HepG2 (cell line): ENCODE results near the gene FGGY.

ENCODE experiments used
- CREM ChIP-seq, 2 experiments: sonication (generic) in 1 of 2; formaldehyde crosslinking in 1 of 2; IDR thresholded peaks; 2 replicates each; pipeline versions ENCODE4 v1.4.0 to v1.6.1; 2016 to 2020; ENCODE audit warnings: antibody characterized with exemption in 1 of 2, mild to moderate bottlenecking in 1 of 2, missing genetic modification reagents in 1 of 2
- EP300 ChIP-seq, 3 experiments: sonication (generic) in 1 of 3; formaldehyde crosslinking in 1 of 3; IDR thresholded peaks; 2 replicates each; pipeline versions ENCODE4 v1.5.1 to v1.6.1; 2011 to 2020; ENCODE audit warnings: low read depth in 2 of 3, low read length in 2 of 3, borderline replicate concordance in 1 of 3, improper control_type of control experiment in 1 of 3, mild to moderate bottlenecking in 1 of 3, missing genetic modification reagents in 1 of 3, moderate library complexity in 1 of 3
- HDAC2 ChIP-seq: sonication (generic); formaldehyde crosslinking; IDR thresholded peaks from 2 replicates; pipeline ENCODE4 v1.4.0; 2020; ENCODE audit warnings: missing genetic modification reagents
- POLR2AphosphoS5 ChIP-seq: IDR thresholded peaks from 2 replicates; pipeline ENCODE4 v1.6.1; 2012; ENCODE audit warnings: low read depth, low read length
- REST ChIP-seq, 2 experiments: IDR thresholded peaks; 2 replicates each; pipeline ENCODE4 v1.6.1; 2011 to 2012; ENCODE audit warnings: low read length in 2 of 2, borderline replicate concordance in 1 of 2, low read depth in 1 of 2, mild to moderate bottlenecking in 1 of 2, moderate library complexity in 1 of 2
- SMC3 ChIP-seq: IDR thresholded peaks from 2 replicates; pipeline ENCODE4 v1.6.1; 2011; ENCODE audit warnings: low read length, improper control_type of control experiment
- SPEN ChIP-seq: sonication (generic); formaldehyde crosslinking; IDR thresholded peaks from 2 replicates; pipeline ENCODE4 v1.5.1; 2020; ENCODE audit warnings: low read depth, mild to moderate bottlenecking, missing genetic modification reagents
- TOPORS ChIP-seq: sonication (generic); formaldehyde crosslinking; IDR thresholded peaks from 2 replicates; pipeline ENCODE4 v1.8.0; 2023; ENCODE audit warnings: mild to moderate bottlenecking, missing genetic modification reagents
- ZNF24 ChIP-seq: fragments of 450-650 bp; IDR thresholded peaks from 2 replicates; pipeline ENCODE4 v1.6.1; 2017; ENCODE audit warnings: antibody characterized with exemption, mild to moderate bottlenecking
- ZNF33A ChIP-seq: sonication (generic); formaldehyde crosslinking; IDR thresholded peaks from 2 replicates; pipeline ENCODE4 v1.5.1; 2020; ENCODE audit warnings: missing genetic modification reagents, mild to moderate bottlenecking, moderate library complexity, borderline replicate concordance
- ZSCAN21 ChIP-seq: sonication (generic); formaldehyde crosslinking; IDR thresholded peaks from 2 replicates; pipeline ENCODE4 v1.8.0; 2022; ENCODE audit warnings: mild to moderate bottlenecking, missing genetic modification reagents, moderate library complexity, borderline replicate concordance

GRCh38 chr1:59739111-59739510 lies 442.2 kb downstream of the FGGY start:
- TF ChIP-seq SPEN (CRISPR knock-in tag): no peak
- TF ChIP-seq ZNF24: no peak
- TF ChIP-seq ZSCAN21 (CRISPR knock-in tag): no peak
- no peak for TF ChIP-seq CREM (IDR thresholded peaks at IDR 0.05)
- no peak for TF ChIP-seq CREM (CRISPR knock-in tag; IDR thresholded peaks at IDR 0.05)
- no peak for TF ChIP-seq REST (IDR thresholded peaks at IDR 0.05; ENCODE audit: borderline replicate concordance in 1 of 2, low read depth in 1 of 2, low read length in 2 of 2)
- TF ChIP-seq POLR2AphosphoS5: no peak
- no peak for TF ChIP-seq ZNF33A (CRISPR knock-in tag)
- TF ChIP-seq HDAC2: no peak
- no peak for TF ChIP-seq TOPORS (CRISPR knock-in tag)
- no peak for TF ChIP-seq SMC3
- no peak for TF ChIP-seq EP300 (IDR thresholded peaks at IDR 0.05; ENCODE audit: low read depth in 2 of 2, low read length in 2 of 2)
- TF ChIP-seq EP300 (CRISPR knock-in tag; IDR thresholded peaks at IDR 0.05; ENCODE audit: borderline replicate concordance): no peak
